RWPE1 (cell line): ENCODE data around the gene ZC3H6.
A peak's percentile ranks its signal among the peaks of the same experiment; 100 is the strongest.

Source experiments
- CTCF ChIA-PET: fragments of 350-600 bp; sonication (Branson Sonifier 250); formaldehyde crosslinking; extraction: SDS; loops from one replicate; lab custom pipeline; 2021; lab: Yijun Ruan, JAX
- POLR2A ChIA-PET: fragments of 400-600 bp; formaldehyde crosslinking; extraction: SDS; loops from one replicate; lab custom pipeline; 2020; ENCODE audit warnings: antibody characterized with exemption; ENCODE audit not compliant: low non-redundant PET; lab: Yijun Ruan, JAX
- DNase-seq: peaks from one replicate; pipeline ENCODE4 v3.0.0; 2012; ENCODE audit warnings: low spot score
- H3K27ac ChIP-seq: fragments of 450-650 bp; 2 replicates; pipeline ENCODE4 v1.5.1; 2017
- TF ChIP-seq, protein P1 (sequence below): fragments of 450-650 bp; conservative IDR thresholded peaks from 2 replicates; pipeline ENCODE4 v1.5.1; 2017; ENCODE audit warnings: low read depth, mild to moderate bottlenecking

The ZC3H6 gene

GRCh38 chr2:112256654-112257053 lies 18.7 kb upstream of the ZC3H6 start:
- H3K27ac ChIP-seq: no peak overlapping the region
- TF ChIP-seq, protein P1, sequence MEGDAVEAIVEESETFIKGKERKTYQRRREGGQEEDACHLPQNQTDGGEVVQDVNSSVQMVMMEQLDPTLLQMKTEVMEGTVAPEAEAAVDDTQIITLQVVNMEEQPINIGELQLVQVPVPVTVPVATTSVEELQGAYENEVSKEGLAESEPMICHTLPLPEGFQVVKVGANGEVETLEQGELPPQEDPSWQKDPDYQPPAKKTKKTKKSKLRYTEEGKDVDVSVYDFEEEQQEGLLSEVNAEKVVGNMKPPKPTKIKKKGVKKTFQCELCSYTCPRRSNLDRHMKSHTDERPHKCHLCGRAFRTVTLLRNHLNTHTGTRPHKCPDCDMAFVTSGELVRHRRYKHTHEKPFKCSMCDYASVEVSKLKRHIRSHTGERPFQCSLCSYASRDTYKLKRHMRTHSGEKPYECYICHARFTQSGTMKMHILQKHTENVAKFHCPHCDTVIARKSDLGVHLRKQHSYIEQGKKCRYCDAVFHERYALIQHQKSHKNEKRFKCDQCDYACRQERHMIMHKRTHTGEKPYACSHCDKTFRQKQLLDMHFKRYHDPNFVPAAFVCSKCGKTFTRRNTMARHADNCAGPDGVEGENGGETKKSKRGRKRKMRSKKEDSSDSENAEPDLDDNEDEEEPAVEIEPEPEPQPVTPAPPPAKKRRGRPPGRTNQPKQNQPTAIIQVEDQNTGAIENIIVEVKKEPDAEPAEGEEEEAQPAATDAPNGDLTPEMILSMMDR: no peak
- CTCF ChIA-PET: no interaction called here
- DNase-seq: no peak
- POLR2A ChIA-PET: no interaction called here

GRCh38 chr2:112257575-112257974 lies 17.8 kb upstream of the ZC3H6 start:
- TF ChIP-seq, protein P1: no peak
- DNase-seq: no peak
- ChIA-PET POLR2A (no interaction called here), CTCF (interaction anchor here (0.6 kb wide), 1 partner anchor 59 kb away, joined by 3 read pairs; no protein-coding TSS in a partner anchor)
- H3K27ac ChIP-seq: no peak overlapping the region

GRCh38 chr2:112259509-112260294 lies 15.7 kb upstream of the ZC3H6 start:
- DNase-seq: peak; percentile 48
- H3K27ac ChIP-seq: no peak overlapping the region
- POLR2A ChIA-PET: no interaction called here
- TF ChIP-seq, protein P1: peak; percentile 94
- CTCF ChIA-PET: interaction anchor here (0.6 to 1.3 kb wide), 8 partner anchors 13 to 365 kb away, joined by 3 to 5 read pairs (median 3); partner anchors contain the start of gene RGPD8

DNA sequence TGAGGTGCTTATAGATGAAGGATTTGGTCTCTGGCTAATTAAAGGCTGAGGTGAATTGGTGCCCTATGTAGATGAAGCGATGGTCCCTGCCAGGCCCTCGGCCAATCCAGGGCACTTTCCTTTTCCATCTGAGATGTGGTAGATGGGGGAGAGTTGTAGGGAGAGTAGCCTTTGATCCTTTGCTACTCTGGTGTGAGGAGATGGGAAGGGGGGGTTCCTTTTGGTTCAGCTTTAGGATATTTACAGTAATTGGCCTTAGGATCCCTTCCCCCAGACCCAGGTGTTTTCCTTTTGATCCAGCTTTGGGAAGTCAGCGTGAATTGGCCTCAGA lies 15.1 kb upstream of the ZC3H6 start:
- ChIA-PET POLR2A (no interaction called here), CTCF (interaction anchor here (0.6 to 1.3 kb wide), 2 partner anchors 209 to 241 kb away, joined by 3 read pairs; no protein-coding TSS in a partner anchor)
- no peak overlapping the region for H3K27ac ChIP-seq
- no peak for DNase-seq
- TF ChIP-seq, protein P1: no peak

GRCh38 chr2:112262876-112263275 lies 12.5 kb upstream of the ZC3H6 start:
- DNase-seq: no peak
- H3K27ac ChIP-seq: no peak overlapping the region
- POLR2A ChIA-PET: no interaction called here
- TF ChIP-seq, protein P1: no peak
- CTCF ChIA-PET: no interaction called here

GRCh38 chr2:112268547-112268946 lies 6.8 kb upstream of the ZC3H6 start:
- POLR2A ChIA-PET: no interaction called here
- CTCF ChIA-PET: interaction anchor here (0.6 kb wide), 1 partner anchor 65 kb away, joined by 4 read pairs; no protein-coding TSS in a partner anchor
- no peak overlapping the region for H3K27ac ChIP-seq
- TF ChIP-seq, protein P1: no peak
- no peak for DNase-seq
